Left lung (tissue), 10 donors: ENCODE results near the gene CLDN24. TPM values are rescaled to one million over a fixed set of nuclear protein-coding genes. Genes with fewer than 3 reads are reported as not detected.
A peak's percentile ranks its signal among the peaks of the same experiment; 100 is the strongest.

Experiments used
- ATAC-seq: fragments of 200-7000 bp; cut with Tn5 transposase; one replicate; pipeline ENCODE4 v1.9.1; 2020; ENCODE audit warnings: moderate library complexity
- DNase-seq, 4 donors: peaks; one replicate each; pipeline ENCODE4 v3.0.0-alpha.2; 2013 to 2020
- H3K27ac ChIP-seq, 2 donors: fragments of 200-600 bp; sonication (generic) in 1 of 2; one replicate each; pipeline versions ENCODE4 v1.5.0 to v1.8.0; 2020 to 2021
- H3K27me3 ChIP-seq, 2 donors: fragments of 200-600 bp; sonication (generic) in 1 of 2; one replicate each; pipeline versions ENCODE4 v1.5.0 to v1.8.0; 2020 to 2021
- H3K36me3 ChIP-seq, 2 donors: fragments of 200-600 bp; sonication (generic) in 1 of 2; one replicate each; pipeline versions ENCODE4 v1.5.0 to v1.8.0; 2020 to 2021
- H3K4me1 ChIP-seq, 2 donors: fragments of 200-600 bp; one replicate each; pipeline ENCODE4 v1.8.0; 2021
- H3K4me3 ChIP-seq, 2 donors: fragments of 200-600 bp; sonication (generic) in 1 of 2; one replicate each; pipeline versions ENCODE4 v1.5.0 to v1.8.0; 2020 to 2021; ENCODE audit warnings: mild to moderate bottlenecking in 1 of 2
- H3K9me3 ChIP-seq, 2 donors: fragments of 200-600 bp; sonication (generic) in 1 of 2; one replicate each; pipeline versions ENCODE4 v1.5.0 to v1.8.0; 2020 to 2021
- CTCF ChIP-seq, 2 donors: fragments of 200-600 bp; sonication (generic) in 1 of 2; IDR thresholded peaks; one replicate each; pipeline versions ENCODE4 v1.5.0 to v1.8.0; 2021; ENCODE audit warnings: antibody characterized with exemption in 2 of 2
- intact Hi-C, 2 donors: fragments of 100-400 bp; cut with DNase I; formaldehyde crosslinking; loops; one replicate each; pipeline versions ENCODE4 v1.11.2 to v1.14.2; 2022
- polyA plus RNA-seq, 6 donors: library from polyadenylated mRNA; unstranded; fragments of 120-200 nt; gene quantifications; one replicate each; pipeline ENCODE4 v1.2.1, GENCODE V29; 2013; ENCODE audit not compliant: insufficient read length in 6 of 6
- total RNA-seq, 2 donors: library from RNA; stranded (reverse); fragmentation: NEBNext Ultra II Directional; extraction: Animal tissue kit (Norgen Biotek cat#: 25700); gene quantifications; one replicate each; pipeline ENCODE4 v1.2.1, GENCODE V29; 2021
- donor health status: DM: no; HTN: yes; CAD: no.
- donor health status: DM: no; HTN: no; CAD: no.

The CLDN24 gene
- total and polyA plus RNA-seq, 8 donors = 0.25 to 0.53 TPM; not detected in 6

- Histone ChIP-seq H3K4me1 (peaks cover 0 to 16% of the 10 kb centered on the region in 2 donors), H3K27ac (no peak overlapping the region), H3K4me3 (no peak overlapping the region), H3K9me3 (no peaks in the 10 kb centered on the region), H3K27me3 (no peaks in the 10 kb centered on the region), H3K36me3 (no peaks in the 10 kb centered on the region)
- no peak for ATAC-seq
- TF ChIP-seq CTCF (IDR thresholded peaks at IDR 0.05) = no peak
- intact Hi-C loops = no loop called here
- DNase-seq = no peak
Observed at GRCh38 chr4:183350317-183351071, 28.3 kb upstream of the CLDN24 start.

- intact Hi-C loops = no loop called here
- H3K36me3 ChIP-seq = no peaks in the 10 kb centered on the region
Observed at GRCh38 chr4:183349673-183350072, 27.4 kb upstream of the CLDN24 start.

GRCh38 chr4:183348706-183349659 is 26.8 kb upstream of the CLDN24 start:
- H3K9me3 ChIP-seq = no peaks in the 10 kb centered on the region
- H3K4me3 ChIP-seq = no peak overlapping the region
- peaks cover 0 to 16% of the 10 kb centered on the region in 2 donors for H3K4me1 ChIP-seq
- H3K27ac ChIP-seq = no peak overlapping the region
- ATAC-seq = peak; percentile 85
- no peaks in the 10 kb centered on the region for H3K36me3 ChIP-seq
- DNase-seq = no peak
- H3K27me3 ChIP-seq = peaks cover 0 to 2% of the 10 kb centered on the region in 2 donors
- intact Hi-C loops = no loop called here
- no peak for TF ChIP-seq CTCF (IDR thresholded peaks at IDR 0.05)

More at GRCh38 chr4:183349673-183350072, 27.4 kb upstream of the CLDN24 start:
- no peak for TF ChIP-seq CTCF (IDR thresholded peaks at IDR 0.05)
- Histone ChIP-seq H3K27ac (no peak overlapping the region), H3K4me3 (no peak overlapping the region), H3K9me3 (no peaks in the 10 kb centered on the region), H3K27me3 (no peaks in the 10 kb centered on the region), H3K4me1 (peaks cover 0 to 16% of the 10 kb centered on the region in 2 donors)
- no peak for DNase-seq
- no peak for ATAC-seq

GRCh38 chr4:183348136-183348535 is 25.9 kb upstream of the CLDN24 start:
- no peak for DNase-seq
- intact Hi-C loops = no loop called here
- Histone ChIP-seq H3K36me3 (no peaks in the 10 kb centered on the region), H3K4me3 (no peak overlapping the region), H3K27ac (no peak overlapping the region), H3K9me3 (no peaks in the 10 kb centered on the region), H3K4me1 (peaks cover 0 to 16% of the 10 kb centered on the region in 2 donors), H3K27me3 (peaks cover under 1 to 10% of the 10 kb centered on the region in 2 donors)
- no peak for ATAC-seq
- TF ChIP-seq CTCF (IDR thresholded peaks at IDR 0.05) = no peak

DNA sequence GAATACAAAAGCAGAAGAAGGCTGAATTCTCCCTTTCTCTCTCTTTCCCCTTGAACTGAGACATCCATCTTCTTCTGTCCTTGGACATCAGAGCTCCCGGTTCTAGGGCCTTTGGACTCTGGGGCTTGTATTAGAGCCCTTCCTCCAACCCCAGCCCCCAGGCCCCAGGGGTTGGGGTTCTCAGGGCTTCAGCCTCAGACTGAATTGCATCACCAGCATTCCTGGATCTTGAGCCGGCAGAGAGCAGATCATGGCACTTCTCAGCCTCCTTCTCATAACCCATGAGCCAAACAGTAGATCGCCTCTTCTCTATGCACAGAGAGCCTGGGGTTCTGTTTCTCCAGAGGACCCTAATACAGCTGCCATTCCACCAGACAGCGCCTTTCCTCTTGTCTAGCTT is 25.3 kb upstream of the CLDN24 start:
- DNase-seq (no peak), ATAC-seq (no peak)
- Histone ChIP-seq H3K4me1 (peaks cover 0 to 20% of the 10 kb centered on the region in 2 donors), H3K9me3 (no peaks in the 10 kb centered on the region), H3K27ac (no peak overlapping the region), H3K4me3 (no peak overlapping the region), H3K36me3 (no peaks in the 10 kb centered on the region), H3K27me3 (peaks cover 4 to 16% of the 10 kb centered on the region in 2 donors)
- no peak for TF ChIP-seq CTCF (IDR thresholded peaks at IDR 0.05)
- intact Hi-C loops = no loop called here
